Fibroblast of lung (primary cell): ENCODE measurements around the gene CALD1. TPM values are rescaled to one million over a fixed set of nuclear protein-coding genes. Genes with fewer than 3 reads are reported as not detected.

Source experiments
- DNase-seq, 2 donors: peaks; one replicate each; pipeline versions ENCODE4 v3.0.0 to v3.0.0-alpha.2; 2010; ENCODE audit warnings: low read depth in 2 of 2
- H2AFZ ChIP-seq: 2 replicates; pipeline ENCODE4 v1.5.1; 2012; ENCODE audit warnings: low read length, control low read depth, inconsistent platforms
- H3K27ac ChIP-seq: 2 replicates; pipeline ENCODE4 v1.5.1; 2011; ENCODE audit warnings: low read length, control low read depth; ENCODE audit not compliant: insufficient read depth
- H3K27me3 ChIP-seq: 2 replicates; pipeline ENCODE4 v1.5.1; 2011; ENCODE audit warnings: mild to moderate bottlenecking, low read length; ENCODE audit not compliant: control insufficient read depth, insufficient read depth
- H3K36me3 ChIP-seq: 2 replicates; pipeline ENCODE4 v1.5.1; 2011; ENCODE audit warnings: low read length; ENCODE audit not compliant: control insufficient read depth, insufficient read depth
- H3K4me1 ChIP-seq: 2 replicates; pipeline ENCODE4 v1.5.1; 2011; ENCODE audit warnings: low read length; ENCODE audit not compliant: control insufficient read depth, insufficient read depth; ENCODE audit errors: extremely low read depth
- H3K4me2 ChIP-seq: 2 replicates; pipeline ENCODE4 v1.5.1; 2011; ENCODE audit warnings: low read length, control low read depth; ENCODE audit not compliant: insufficient read depth; ENCODE audit errors: extremely low read depth
- H3K4me3 ChIP-seq, 4 experiments: fragments of 200-600 bp in 1 of 4; sonication (generic) in 1 of 4; replicated peaks in 1 of 4; 2 replicates each; pipeline ENCODE4 v1.5.1; 2011 to 2016; ENCODE audit warnings: low read length in 4 of 4, low read depth in 3 of 4, mild to moderate bottlenecking in 3 of 4, control low read depth in 2 of 4, inconsistent platforms in 1 of 4, mixed read lengths in 1 of 4; ENCODE audit not compliant: insufficient read depth in 1 of 4; ENCODE audit errors: control extremely low read depth in 1 of 4
- H3K79me2 ChIP-seq: 2 replicates; pipeline ENCODE4 v1.5.1; 2012; ENCODE audit warnings: mild to moderate bottlenecking, low read length, inconsistent platforms; ENCODE audit not compliant: control insufficient read depth, insufficient read depth
- H3K9ac ChIP-seq: 2 replicates; pipeline ENCODE4 v1.5.1; 2011; ENCODE audit warnings: mild to moderate bottlenecking, low read length, control low read depth; ENCODE audit not compliant: insufficient read depth
- H3K9me3 ChIP-seq: 2 replicates; pipeline ENCODE4 v1.5.1; 2012; ENCODE audit warnings: low read depth, low read length; ENCODE audit not compliant: control insufficient read depth, insufficient read depth
- H4K20me1 ChIP-seq: 2 replicates; pipeline ENCODE4 v1.5.1; 2011; ENCODE audit warnings: low read length; ENCODE audit not compliant: control insufficient read depth, insufficient read depth; ENCODE audit errors: extremely low read depth
- EZH2 ChIP-seq: IDR thresholded peaks from 2 replicates; pipeline ENCODE4 v1.5.1; 2012; ENCODE audit warnings: low read length, control low read depth, mild to moderate bottlenecking; ENCODE audit errors: missing control alignments
- polyA plus RNA-seq, 2 donors: library from polyadenylated mRNA; depleted of rRNA in 1 of 2; stranded (reverse) in 1 of 2; unstranded in 1 of 2; fragments of >200 nt; gene quantifications; 2 replicates each; pipeline ENCODE4 v1.2.1, GENCODE V29; 2011 to 2012; ENCODE audit warnings: missing spikeins in 1 of 2
- total RNA-seq: library from RNA; depleted of rRNA; stranded (reverse); fragments of >200 nt; gene quantifications from 2 replicates; pipeline ENCODE4 v1.2.1, GENCODE V29; 2014
- TF ChIP-seq, protein P1 (sequence below), 2 donors: IDR thresholded peaks in 1 of 2; conservative IDR thresholded peaks in 1 of 2; 1 replicate in 1 of 2; 2 replicates in 1 of 2; pipeline ENCODE4 v1.5.1; 2011 to 2012; ENCODE audit warnings: low read length in 2 of 2, control low read depth in 1 of 2, inconsistent platforms in 1 of 2, low read depth in 1 of 2, mild to moderate bottlenecking in 1 of 2

The CALD1 gene
- total and polyA plus RNA-seq, 2 donors (not counting 1 experiment from before 2014, with no cell fraction given) = 343 to 1,187 TPM

DNA sequence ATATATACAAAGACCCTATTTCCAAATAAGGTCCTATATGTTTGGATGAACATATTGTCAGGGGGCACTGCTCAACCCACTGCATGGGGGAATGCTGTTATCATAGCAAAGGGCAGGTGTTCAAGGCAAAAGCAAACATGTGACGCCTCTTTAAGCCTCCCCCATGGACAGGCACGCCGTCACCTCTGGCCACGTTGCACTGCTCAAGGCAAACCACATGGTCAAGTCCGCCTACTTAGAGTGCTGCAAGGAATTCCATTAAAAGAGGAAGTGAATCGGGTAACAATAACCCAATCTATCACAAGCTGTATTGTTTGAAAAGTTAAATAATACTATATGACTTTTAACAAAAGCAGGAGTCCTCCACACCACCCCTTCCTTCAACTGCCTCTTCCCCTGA is 8.8 kb upstream of the CALD1 start:
- Histone ChIP-seq H3K9me3 (no peaks in the 10 kb centered on the region), H3K4me2 (no peak overlapping the region), H3K9ac (no peak overlapping the region), H2AFZ (no peak overlapping the region), H3K4me1 (peaks cover 20% of the 10 kb centered on the region), H3K27ac (no peak overlapping the region), H3K36me3 (no peaks in the 10 kb centered on the region), H3K79me2 (no peaks in the 10 kb centered on the region), H4K20me1 (no peaks in the 10 kb centered on the region), H3K4me3 (no peak overlapping the region), H3K27me3 (no peaks in the 10 kb centered on the region)
- TF ChIP-seq, protein P1, sequence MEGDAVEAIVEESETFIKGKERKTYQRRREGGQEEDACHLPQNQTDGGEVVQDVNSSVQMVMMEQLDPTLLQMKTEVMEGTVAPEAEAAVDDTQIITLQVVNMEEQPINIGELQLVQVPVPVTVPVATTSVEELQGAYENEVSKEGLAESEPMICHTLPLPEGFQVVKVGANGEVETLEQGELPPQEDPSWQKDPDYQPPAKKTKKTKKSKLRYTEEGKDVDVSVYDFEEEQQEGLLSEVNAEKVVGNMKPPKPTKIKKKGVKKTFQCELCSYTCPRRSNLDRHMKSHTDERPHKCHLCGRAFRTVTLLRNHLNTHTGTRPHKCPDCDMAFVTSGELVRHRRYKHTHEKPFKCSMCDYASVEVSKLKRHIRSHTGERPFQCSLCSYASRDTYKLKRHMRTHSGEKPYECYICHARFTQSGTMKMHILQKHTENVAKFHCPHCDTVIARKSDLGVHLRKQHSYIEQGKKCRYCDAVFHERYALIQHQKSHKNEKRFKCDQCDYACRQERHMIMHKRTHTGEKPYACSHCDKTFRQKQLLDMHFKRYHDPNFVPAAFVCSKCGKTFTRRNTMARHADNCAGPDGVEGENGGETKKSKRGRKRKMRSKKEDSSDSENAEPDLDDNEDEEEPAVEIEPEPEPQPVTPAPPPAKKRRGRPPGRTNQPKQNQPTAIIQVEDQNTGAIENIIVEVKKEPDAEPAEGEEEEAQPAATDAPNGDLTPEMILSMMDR (conservative IDR thresholded peaks at IDR 0.05 in 1 of 2, IDR thresholded peaks at IDR 0.05 in 1 of 2; ENCODE audit: low read depth in 1 of 2, low read length in 2 of 2) = no peak
- TF ChIP-seq EZH2 = no peak
- DNase-seq = no peak

DNA sequence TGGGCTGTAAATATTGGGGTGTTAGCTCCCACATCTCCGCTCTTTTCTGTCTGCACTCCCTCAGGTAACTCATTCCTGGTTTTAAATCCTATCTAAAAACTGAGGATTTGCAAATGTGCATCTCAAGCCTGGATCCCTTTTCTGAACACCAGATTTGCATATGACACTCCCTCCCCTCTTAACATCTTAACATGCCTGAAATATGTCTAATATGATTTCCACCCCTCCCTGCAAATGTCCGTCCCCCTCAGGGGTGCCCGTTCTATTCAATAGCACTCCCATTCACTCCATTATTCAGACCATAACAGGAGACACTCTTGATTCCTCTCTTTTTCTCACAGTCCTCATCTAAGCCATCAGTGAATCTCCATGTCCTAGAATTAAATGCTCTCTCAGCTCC is 8.3 kb upstream of the CALD1 start:
- Histone ChIP-seq H3K4me2 (no peak overlapping the region), H3K4me1 (peaks cover 20% of the 10 kb centered on the region), H3K4me3 (no peak overlapping the region), H3K36me3 (no peaks in the 10 kb centered on the region), H3K9me3 (no peaks in the 10 kb centered on the region), H3K79me2 (no peaks in the 10 kb centered on the region), H2AFZ (no peak overlapping the region), H3K27me3 (no peaks in the 10 kb centered on the region), H3K27ac (no peak overlapping the region), H4K20me1 (no peaks in the 10 kb centered on the region), H3K9ac (no peak overlapping the region)
- TF ChIP-seq EZH2 = no peak
- TF ChIP-seq, protein P1 (conservative IDR thresholded peaks at IDR 0.05 in 1 of 2, IDR thresholded peaks at IDR 0.05 in 1 of 2; ENCODE audit: low read depth in 1 of 2, low read length in 2 of 2) = no peak
- no peak for DNase-seq

DNA sequence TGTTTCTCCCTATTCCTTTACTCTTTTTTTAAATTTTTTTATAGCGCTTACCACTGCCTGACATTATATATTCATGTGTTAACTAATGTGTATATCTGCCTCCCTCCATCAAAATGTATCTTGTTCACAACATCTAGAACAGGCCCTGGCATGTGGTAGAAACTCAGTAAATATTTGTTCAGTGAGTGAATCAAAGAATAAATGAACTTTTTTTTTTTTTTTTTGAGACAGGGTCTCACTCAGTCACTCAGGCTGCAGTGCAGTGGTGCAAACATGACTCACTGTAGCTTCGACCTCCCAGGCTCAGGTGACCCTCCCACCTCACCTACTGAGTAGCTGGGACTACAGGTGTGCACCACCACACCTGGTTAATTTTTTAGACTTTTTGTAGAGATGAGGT is 7.5 kb upstream of the CALD1 start:
- no peaks in the 10 kb centered on the region for H3K27me3 ChIP-seq

More for the DNA sequence above, 7.5 kb upstream of the CALD1 start:
- no peaks in the 10 kb centered on the region for H3K9me3 ChIP-seq
- DNase-seq = no peak
- no peak overlapping the region for H3K4me2 ChIP-seq
- no peaks in the 10 kb centered on the region for H4K20me1 ChIP-seq
- H3K27ac ChIP-seq = no peak overlapping the region
- no peak overlapping the region for H2AFZ ChIP-seq
- H3K4me1 ChIP-seq = peaks cover 14% of the 10 kb centered on the region
- H3K9ac ChIP-seq = no peak overlapping the region
- H3K4me3 ChIP-seq = no peak overlapping the region
- H3K36me3 ChIP-seq = no peaks in the 10 kb centered on the region
- no peak for TF ChIP-seq EZH2
- TF ChIP-seq, protein P1 (conservative IDR thresholded peaks at IDR 0.05 in 1 of 2, IDR thresholded peaks at IDR 0.05 in 1 of 2; ENCODE audit: low read depth in 1 of 2, low read length in 2 of 2) = no peak
- H3K79me2 ChIP-seq = no peaks in the 10 kb centered on the region
